ENCODE measurements around the gene PLXNA2. TPM values are rescaled to one million over a fixed set of nuclear protein-coding genes. Genes with fewer than 3 reads are reported as not detected.

The PLXNA2 gene
- total RNA-seq, 2 experiments from 2014 or later = 0.13 to 0.23 TPM

DNA sequence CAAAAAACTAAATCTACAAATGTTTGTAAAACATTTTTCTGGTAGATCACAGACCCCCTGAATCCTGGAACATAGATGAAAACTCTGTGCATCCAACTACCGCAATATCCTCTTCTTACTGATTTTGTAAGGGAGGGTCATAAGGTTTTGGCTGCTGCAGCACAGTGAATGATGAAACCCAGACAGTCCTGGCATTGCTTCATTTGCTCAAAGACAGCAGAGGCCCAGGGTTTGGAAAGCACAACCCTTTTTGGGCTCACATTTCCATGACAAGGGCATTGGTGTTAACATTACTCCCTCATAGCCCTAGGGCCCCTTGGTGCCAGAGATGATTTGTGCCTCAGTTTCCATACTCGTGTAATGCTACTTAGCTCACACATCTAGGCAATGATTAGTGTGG lies 51.2 kb downstream of the PLXNA2 start:
- H3K4me1 Mint-ChIP-seq (ENCODE audit: low read depth) = peaks cover 9% of the 10 kb centered on the region
- DNase-seq = no peak
- H3K27me3 Mint-ChIP-seq = no peaks in the 10 kb centered on the region
- CTCF ChIA-PET = no interaction called here
- TF ChIP-seq, protein P1, sequence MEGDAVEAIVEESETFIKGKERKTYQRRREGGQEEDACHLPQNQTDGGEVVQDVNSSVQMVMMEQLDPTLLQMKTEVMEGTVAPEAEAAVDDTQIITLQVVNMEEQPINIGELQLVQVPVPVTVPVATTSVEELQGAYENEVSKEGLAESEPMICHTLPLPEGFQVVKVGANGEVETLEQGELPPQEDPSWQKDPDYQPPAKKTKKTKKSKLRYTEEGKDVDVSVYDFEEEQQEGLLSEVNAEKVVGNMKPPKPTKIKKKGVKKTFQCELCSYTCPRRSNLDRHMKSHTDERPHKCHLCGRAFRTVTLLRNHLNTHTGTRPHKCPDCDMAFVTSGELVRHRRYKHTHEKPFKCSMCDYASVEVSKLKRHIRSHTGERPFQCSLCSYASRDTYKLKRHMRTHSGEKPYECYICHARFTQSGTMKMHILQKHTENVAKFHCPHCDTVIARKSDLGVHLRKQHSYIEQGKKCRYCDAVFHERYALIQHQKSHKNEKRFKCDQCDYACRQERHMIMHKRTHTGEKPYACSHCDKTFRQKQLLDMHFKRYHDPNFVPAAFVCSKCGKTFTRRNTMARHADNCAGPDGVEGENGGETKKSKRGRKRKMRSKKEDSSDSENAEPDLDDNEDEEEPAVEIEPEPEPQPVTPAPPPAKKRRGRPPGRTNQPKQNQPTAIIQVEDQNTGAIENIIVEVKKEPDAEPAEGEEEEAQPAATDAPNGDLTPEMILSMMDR (IDR thresholded peaks at IDR 0.05) = no peak
- no peak overlapping the region for H3K4me3 Mint-ChIP-seq
- intact Hi-C loops (cut with micrococcal nuclease) = no loop called here
- POLR2A ChIA-PET = no interaction called here
- no peaks in the 10 kb centered on the region for H3K9me3 Mint-ChIP-seq
- no peaks in the 10 kb centered on the region for H3K36me3 Mint-ChIP-seq (ENCODE audit: low read depth)
- no peak for ATAC-seq
- H3K27ac Mint-ChIP-seq = no peak overlapping the region

DNA sequence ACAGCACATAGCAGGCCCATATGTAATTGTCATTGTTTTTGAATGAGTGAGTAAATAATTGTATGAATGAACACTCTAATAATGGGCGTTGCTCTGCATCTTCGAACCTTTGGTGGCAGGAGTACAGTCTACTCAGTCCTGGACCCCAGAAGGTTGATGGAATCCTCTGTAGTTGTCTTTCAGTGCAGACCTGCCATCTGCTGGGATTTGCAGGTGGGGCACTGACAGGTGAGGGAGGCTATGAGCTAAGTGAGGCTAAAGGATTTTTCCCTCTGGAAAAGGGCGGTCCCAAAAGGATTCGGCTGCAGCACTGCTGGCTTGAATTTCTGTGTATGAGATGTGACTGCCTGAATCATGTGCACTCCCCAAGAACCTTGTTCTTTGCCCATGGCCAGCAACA lies 53.4 kb downstream of the PLXNA2 start:
- intact Hi-C loops (cut with micrococcal nuclease) = no loop called here
- POLR2A ChIA-PET = no interaction called here
- no peak overlapping the region for H3K4me3 Mint-ChIP-seq
- H3K4me1 Mint-ChIP-seq (ENCODE audit: low read depth) = peaks cover 9% of the 10 kb centered on the region
- H3K27ac Mint-ChIP-seq = no peak overlapping the region
- TF ChIP-seq, protein P1 (IDR thresholded peaks at IDR 0.05) = no peak
- no peaks in the 10 kb centered on the region for H3K36me3 Mint-ChIP-seq (ENCODE audit: low read depth)
- ATAC-seq (no peak), DNase-seq (no peak)
- CTCF ChIA-PET = no interaction called here
- H3K27me3 Mint-ChIP-seq = peaks cover 4% of the 10 kb centered on the region
- no peaks in the 10 kb centered on the region for H3K9me3 Mint-ChIP-seq

DNA sequence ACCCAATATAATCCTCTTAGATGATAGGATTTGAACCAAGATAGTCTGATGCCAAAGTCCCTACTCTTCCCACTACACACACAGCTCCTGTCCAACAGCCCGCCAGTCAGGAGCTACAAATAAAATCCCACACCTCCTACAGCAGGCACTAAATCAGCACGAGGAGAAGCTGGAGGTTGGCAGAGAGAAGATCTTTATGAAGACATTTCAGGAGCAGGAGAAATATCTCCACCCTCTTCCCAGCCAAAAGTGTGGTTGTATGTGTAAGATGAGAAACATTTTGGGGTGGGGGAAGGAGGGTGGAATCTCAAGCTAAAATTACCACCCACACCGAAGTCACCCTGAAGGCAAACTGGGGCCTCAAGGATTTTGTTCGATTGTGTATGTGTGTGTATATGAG lies 54.5 kb downstream of the PLXNA2 start:
- intact Hi-C loops (cut with micrococcal nuclease) = no loop called here
- Mint-ChIP-seq H3K36me3 (ENCODE audit: low read depth) (no peaks in the 10 kb centered on the region), H3K4me1 (ENCODE audit: low read depth) (peaks cover 9% of the 10 kb centered on the region), H3K27ac (no peak overlapping the region), H3K27me3 (peaks cover 5% of the 10 kb centered on the region), H3K4me3 (no peak overlapping the region), H3K9me3 (no peaks in the 10 kb centered on the region)
- POLR2A ChIA-PET = no interaction called here
- TF ChIP-seq, protein P1 (IDR thresholded peaks at IDR 0.05) = no peak
- DNase-seq = no peak
- ATAC-seq = no peak
- CTCF ChIA-PET = interaction anchor here (1.4 kb wide), 1 partner anchor 55 kb away, joined by 9 read pairs; the partner anchor contains the start of gene PLXNA2

DNA sequence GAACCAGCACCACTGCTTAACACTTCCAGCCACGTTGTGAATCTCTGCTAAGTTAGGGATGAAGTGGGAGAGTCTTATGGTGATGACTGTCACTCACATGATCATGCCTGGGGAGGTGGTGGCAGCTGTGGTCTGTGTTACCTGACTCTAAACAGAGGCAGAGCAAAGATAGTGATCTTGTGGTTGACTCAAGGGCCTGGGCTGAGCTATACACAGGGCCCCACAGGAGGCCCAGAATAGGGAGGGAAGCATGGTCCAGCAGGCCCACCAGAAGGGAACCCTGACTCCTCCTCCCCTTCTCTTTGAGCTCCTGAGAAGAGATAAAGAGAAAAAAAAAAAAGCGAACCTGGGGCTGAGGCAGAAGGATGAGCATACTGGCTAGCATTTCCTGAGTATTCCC lies 55.0 kb downstream of the PLXNA2 start:
- intact Hi-C loops (cut with micrococcal nuclease) = no loop called here
- H3K9me3 Mint-ChIP-seq = no peaks in the 10 kb centered on the region
- POLR2A ChIA-PET = no interaction called here
- peaks cover 7% of the 10 kb centered on the region for H3K27me3 Mint-ChIP-seq
- DNase-seq = peak; percentile 13
- CTCF ChIA-PET = interaction anchor here (1.4 kb wide), 1 partner anchor 55 kb away, joined by 9 read pairs; the partner anchor contains the start of gene PLXNA2
- no peak overlapping the region for H3K4me3 Mint-ChIP-seq
- no peak overlapping the region for H3K27ac Mint-ChIP-seq
- H3K4me1 Mint-ChIP-seq (ENCODE audit: low read depth) = peaks cover 9% of the 10 kb centered on the region
- TF ChIP-seq, protein P1 (IDR thresholded peaks at IDR 0.05) = no peak
- H3K36me3 Mint-ChIP-seq (ENCODE audit: low read depth) = no peaks in the 10 kb centered on the region
- ATAC-seq = peak; percentile 51

DNA sequence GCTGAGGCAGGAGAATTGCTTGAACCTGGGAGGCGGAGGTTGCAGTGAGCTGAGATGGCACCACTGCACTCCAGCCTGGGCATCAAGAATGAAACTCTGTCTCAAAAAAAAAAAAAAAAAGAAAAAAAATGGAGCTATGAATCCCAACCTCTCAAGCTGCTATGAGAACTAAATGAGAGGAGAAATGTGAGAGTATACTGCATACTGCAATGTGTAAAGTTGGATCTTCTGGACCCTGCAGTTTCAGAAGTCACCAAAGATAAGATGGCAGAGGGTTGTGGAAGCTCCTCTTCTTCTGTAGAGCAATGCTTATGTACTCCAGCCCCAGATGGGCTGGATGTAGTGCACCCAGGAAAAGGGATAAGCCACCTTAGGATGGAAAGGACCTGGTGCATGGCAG lies 55.6 kb downstream of the PLXNA2 start:
- H3K27ac Mint-ChIP-seq = no peak overlapping the region
- H3K27me3 Mint-ChIP-seq = peaks cover 7% of the 10 kb centered on the region
- H3K36me3 Mint-ChIP-seq (ENCODE audit: low read depth) = no peaks in the 10 kb centered on the region
- ChIA-PET CTCF (interaction anchor here (1.4 kb wide), 1 partner anchor 56 kb away, joined by 9 read pairs; the partner anchor contains the start of gene PLXNA2), POLR2A (no interaction called here)
- no peak for ATAC-seq
- intact Hi-C loops (cut with micrococcal nuclease) = no loop called here
- H3K4me3 Mint-ChIP-seq = no peak overlapping the region
- H3K9me3 Mint-ChIP-seq = no peaks in the 10 kb centered on the region
- H3K4me1 Mint-ChIP-seq (ENCODE audit: low read depth) = peaks cover 9% of the 10 kb centered on the region
- no peak for DNase-seq
- TF ChIP-seq, protein P1 (IDR thresholded peaks at IDR 0.05) = no peak
